Endothelial cell of umbilical vein (primary cell): ENCODE measurements around the gene OPN1SW. TPM values are rescaled to one million over a fixed set of nuclear protein-coding genes. Genes with fewer than 3 reads are reported as not detected.
A peak's percentile ranks its signal among the peaks of the same experiment; 100 is the strongest.

Experiments used
- BruUV-seq: library from RNA; stranded (reverse); fragments of 400-500 nt; replicated peaks from 2 replicates; lab custom pipeline; 2021; lab: Mats Ljungman, UMichigan
- CTCF ChIA-PET: fragments of 300-600, 350-600 bp; sonication (Branson Sonifier 250); formaldehyde crosslinking; loops from one replicate; lab custom pipeline; 2021; ENCODE audit warnings: antibody characterized with exemption, inconsistent platforms; lab: Charles Lee
- POLR2A ChIA-PET: fragments of 300-600, 350-600 bp; sonication (Branson Sonifier 250); formaldehyde crosslinking; loops from one replicate; lab custom pipeline; 2021; ENCODE audit warnings: antibody characterized with exemption, inconsistent platforms; lab: Charles Lee
- DNase-seq: peaks from one replicate; pipeline ENCODE4 v3.0.0-alpha.2; 2011; ENCODE audit warnings: low read depth, low spot score
- FAIRE-seq: peaks from 2 replicates; lab custom pipeline; 2011; peaks lifted over from hg19 to GRCh38; lab: Jason Lieb, UNC
- H2AFZ ChIP-seq: 2 replicates; pipeline ENCODE4 v1.6.0; 2012; ENCODE audit warnings: low read depth, low read length, control low read depth, inconsistent platforms
- H3K27ac ChIP-seq: 2 replicates; pipeline ENCODE4 v1.5.1; 2011; ENCODE audit warnings: low read depth, mild to moderate bottlenecking, control low read depth, low read length, moderate library complexity; ENCODE audit not compliant: insufficient read depth
- H3K27me3 ChIP-seq, 2 experiments: 2 replicates each; pipeline versions ENCODE4 v1.6.0 to v1.6.1; 2011; ENCODE audit warnings: low read length in 2 of 2, mixed read lengths in 1 of 2; ENCODE audit not compliant: control insufficient read depth in 2 of 2, insufficient read depth in 2 of 2
- H3K36me3 ChIP-seq, 2 experiments: 2 replicates in 1 of 2; 3 replicates in 1 of 2; pipeline ENCODE4 v1.5.1; 2011; ENCODE audit warnings: low read length in 2 of 2, mild to moderate bottlenecking in 1 of 2, moderate library complexity in 1 of 2; ENCODE audit not compliant: control insufficient read depth in 2 of 2, insufficient read depth in 2 of 2; ENCODE audit errors: extremely low read depth in 1 of 2
- H3K4me1 ChIP-seq: 3 replicates; pipeline ENCODE4 v1.5.1; 2011; ENCODE audit warnings: mild to moderate bottlenecking, low read length; ENCODE audit not compliant: control insufficient read depth, insufficient read depth; ENCODE audit errors: extremely low read depth
- H3K4me2 ChIP-seq: 2 replicates; pipeline ENCODE4 v1.6.1; 2011; ENCODE audit warnings: low read length, control low read depth, mixed read lengths; ENCODE audit not compliant: insufficient read depth
- H3K4me3 ChIP-seq, 3 experiments: fragments of 200-600 bp in 1 of 3; sonication (generic), shearing (Covaris generic) in 1 of 3; replicated peaks in 1 of 3; 2 replicates each; pipeline ENCODE4 v1.5.1; 2011 to 2016; ENCODE audit warnings: control low read depth in 3 of 3, low read length in 3 of 3, mild to moderate bottlenecking in 2 of 3, inconsistent platforms in 1 of 3, low read depth in 1 of 3, moderate library complexity in 1 of 3; ENCODE audit not compliant: insufficient read depth in 1 of 3
- H3K79me2 ChIP-seq: 2 replicates; pipeline ENCODE4 v1.6.0; 2012; ENCODE audit warnings: low read length, inconsistent platforms; ENCODE audit not compliant: control insufficient read depth, insufficient read depth
- H3K9ac ChIP-seq: replicated peaks from 2 replicates; pipeline ENCODE3; 2011; ENCODE audit warnings: low read length, control low read depth; ENCODE audit not compliant: insufficient read depth; ENCODE audit errors: extremely low read depth
- H3K9me1 ChIP-seq: replicated peaks from 3 replicates; pipeline ENCODE4 v1.6.0; 2011; ENCODE audit warnings: mild to moderate bottlenecking, low read length; ENCODE audit not compliant: control insufficient read depth, insufficient read depth; ENCODE audit errors: extremely low read depth
- H3K9me3 ChIP-seq: replicated peaks from 2 replicates; pipeline ENCODE4 v1.5.1; 2012; ENCODE audit warnings: low read length, inconsistent platforms; ENCODE audit not compliant: control insufficient read depth, insufficient read depth
- H4K20me1 ChIP-seq: replicated peaks from 2 replicates; pipeline ENCODE3; 2011; ENCODE audit warnings: mild to moderate bottlenecking, low read length; ENCODE audit not compliant: control insufficient read depth, insufficient read depth; ENCODE audit errors: extremely low read depth
- CTCF ChIP-seq, 2 donors: IDR thresholded peaks; 1 replicate in 1 of 2; 2 replicates in 1 of 2; pipeline ENCODE4 v1.5.1; 2011; ENCODE audit warnings: low read length in 2 of 2, mild to moderate bottlenecking in 2 of 2, moderate library complexity in 2 of 2, control low read depth in 1 of 2, inconsistent platforms in 1 of 2, low read depth in 1 of 2; ENCODE audit not compliant: insufficient read depth in 1 of 2; ENCODE audit errors: extremely low read depth in 1 of 2
- EZH2 ChIP-seq: IDR thresholded peaks from 2 replicates; pipeline ENCODE4 v1.6.1; 2012; ENCODE audit warnings: borderline replicate concordance, low read depth, mild to moderate bottlenecking, moderate library complexity, low read length, inconsistent platforms; ENCODE audit not compliant: severe bottlenecking
- FOS ChIP-seq: IDR thresholded peaks from 2 replicates; pipeline ENCODE4 v1.6.1; 2011; ENCODE audit warnings: mild to moderate bottlenecking, low read length, moderate library complexity, borderline replicate concordance; ENCODE audit not compliant: insufficient read depth
- GATA2 ChIP-seq: IDR thresholded peaks from 2 replicates; pipeline ENCODE4 v1.7.0; 2011; ENCODE audit warnings: low read depth, mild to moderate bottlenecking, moderate library complexity, mixed read lengths, low read length; ENCODE audit not compliant: insufficient read length, insufficient read depth
- JUN ChIP-seq: IDR thresholded peaks from 2 replicates; pipeline ENCODE4 v1.6.1; 2011; ENCODE audit warnings: borderline replicate concordance, low read depth; ENCODE audit not compliant: insufficient read length, insufficient read depth
- MAX ChIP-seq: IDR thresholded peaks from 2 replicates; pipeline ENCODE4 v1.6.1; 2011; ENCODE audit not compliant: insufficient read depth, insufficient read length
- MYC ChIP-seq: IDR thresholded peaks from one replicate; pipeline ENCODE4 v1.6.1; 2011; ENCODE audit warnings: mild to moderate bottlenecking, low read depth, low read length
- POLR2A ChIP-seq: IDR thresholded peaks from 2 replicates; pipeline ENCODE4 v1.6.1; 2012; ENCODE audit warnings: low read depth, mild to moderate bottlenecking, control low read depth, low read length
- POLR2AphosphoS5 ChIP-seq: IDR thresholded peaks from 2 replicates; pipeline ENCODE4 v1.6.1; 2012; ENCODE audit warnings: low read depth, mild to moderate bottlenecking, control low read depth, low read length, moderate library complexity; ENCODE audit not compliant: insufficient read depth
- dilution Hi-C: fragments of 300-500 bp; cut with MboI; formaldehyde crosslinking; loops from one replicate; pipeline ENCODE4 v1.15.0; 2019; ENCODE audit warnings: low sequenced_read_pairs; ENCODE audit not compliant: extremely low pct_ligation_motif_present
- intact Hi-C: fragments of 100-400 bp; cut with micrococcal nuclease; formaldehyde crosslinking; loops from one replicate; pipeline ENCODE4 v1.10.0; 2022
- polyA plus RNA-seq, 4 experiments: library from polyadenylated mRNA; depleted of rRNA in 3 of 4; stranded (reverse) in 3 of 4; unstranded in 1 of 4; fragments of >200 nt; gene quantifications; 2 replicates each; pipeline versions ENCODE4 v1.2.1 to v1.2.3, GENCODE V29; 2011 to 2012; ENCODE audit warnings: missing spikeins in 1 of 4
- total RNA-seq: library from RNA; stranded (reverse); gene quantifications from 2 replicates; pipeline ENCODE4 v1.2.3, GENCODE V29; 2021

The OPN1SW gene
- total and polyA plus RNA-seq, 2 donors (not counting 3 experiments of a cell fraction or from before 2014, with no cell fraction given), result not detected

GRCh38 chr7:128791972-128792327, 16.4 kb upstream of the OPN1SW start:
- dilution Hi-C loops, result no loop called here
- CTCF ChIA-PET, result interaction anchor here (0.7 to 1.2 kb wide), 2 partner anchors 91 to 290 kb away, joined by 3 to 4 read pairs; no protein-coding TSS in a partner anchor
- H3K4me2 ChIP-seq, result peak overlapping the region; percentile 83
- peak overlapping the region; percentile 96 for H2AFZ ChIP-seq
- peaks cover 4% of the 10 kb centered on the region for H3K4me1 ChIP-seq
- no peaks in the 10 kb centered on the region for H3K79me2 ChIP-seq
- H4K20me1 ChIP-seq, result no peaks in the 10 kb centered on the region
- H3K9me1 ChIP-seq, result no peaks in the 10 kb centered on the region
- TF ChIP-seq POLR2AphosphoS5, result no peak
- no peak for TF ChIP-seq JUN
- no peak for TF ChIP-seq MAX
- TF ChIP-seq POLR2A, result no peak
- TF ChIP-seq MYC, result no peak
- no peak for TF ChIP-seq FOS
- no peak for TF ChIP-seq GATA2
- TF ChIP-seq EZH2, result no peak
- no peak for TF ChIP-seq CTCF (IDR thresholded peaks at IDR 0.05; ENCODE audit: extremely low read depth in 1 of 2, insufficient read depth in 1 of 2, low read depth in 1 of 2, low read length in 2 of 2)
- FAIRE-seq (no peak), DNase-seq (no peak)
- BruUV-seq, result no TSS peak
- H3K36me3 ChIP-seq, result no peaks in the 10 kb centered on the region
- peaks cover 16 to 32% of the 10 kb centered on the region in 2 experiments for H3K27me3 ChIP-seq
- peak overlapping the region in 1 of 3 experiments; percentile 55 for H3K4me3 ChIP-seq
- no peak overlapping the region for H3K9ac ChIP-seq
- POLR2A ChIA-PET, result no interaction called here
- H3K9me3 ChIP-seq, result no peaks in the 10 kb centered on the region
- no peak overlapping the region for H3K27ac ChIP-seq
- intact Hi-C loops, result loop anchor here (1.0 to 2.0 kb wide), 2 partner anchors 41 to 71 kb away; no protein-coding TSS in a partner anchor
